ENCODE results near the gene LRPAP1.

DNA sequence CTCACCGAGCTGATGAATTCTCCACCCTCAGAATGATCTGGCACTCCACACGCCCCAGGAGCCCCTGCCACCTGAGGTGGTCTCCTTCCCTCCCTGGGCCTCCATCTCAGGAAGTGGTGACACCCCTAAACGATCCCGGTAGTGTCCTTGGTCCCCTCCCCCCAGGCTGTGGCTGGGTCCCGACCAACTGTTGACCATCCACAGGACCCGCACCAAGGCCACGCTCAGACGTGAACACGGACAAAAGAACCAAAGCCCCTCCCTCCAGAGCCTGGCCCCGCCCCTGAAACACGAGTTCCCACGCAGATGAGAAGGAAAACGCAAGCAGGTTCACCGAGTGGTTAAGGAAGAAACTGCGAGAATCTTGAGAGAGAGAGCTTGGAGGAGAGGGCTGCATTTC lies 16.6 kb downstream of the LRPAP1 start:
- TF ChIP-seq, protein P1, sequence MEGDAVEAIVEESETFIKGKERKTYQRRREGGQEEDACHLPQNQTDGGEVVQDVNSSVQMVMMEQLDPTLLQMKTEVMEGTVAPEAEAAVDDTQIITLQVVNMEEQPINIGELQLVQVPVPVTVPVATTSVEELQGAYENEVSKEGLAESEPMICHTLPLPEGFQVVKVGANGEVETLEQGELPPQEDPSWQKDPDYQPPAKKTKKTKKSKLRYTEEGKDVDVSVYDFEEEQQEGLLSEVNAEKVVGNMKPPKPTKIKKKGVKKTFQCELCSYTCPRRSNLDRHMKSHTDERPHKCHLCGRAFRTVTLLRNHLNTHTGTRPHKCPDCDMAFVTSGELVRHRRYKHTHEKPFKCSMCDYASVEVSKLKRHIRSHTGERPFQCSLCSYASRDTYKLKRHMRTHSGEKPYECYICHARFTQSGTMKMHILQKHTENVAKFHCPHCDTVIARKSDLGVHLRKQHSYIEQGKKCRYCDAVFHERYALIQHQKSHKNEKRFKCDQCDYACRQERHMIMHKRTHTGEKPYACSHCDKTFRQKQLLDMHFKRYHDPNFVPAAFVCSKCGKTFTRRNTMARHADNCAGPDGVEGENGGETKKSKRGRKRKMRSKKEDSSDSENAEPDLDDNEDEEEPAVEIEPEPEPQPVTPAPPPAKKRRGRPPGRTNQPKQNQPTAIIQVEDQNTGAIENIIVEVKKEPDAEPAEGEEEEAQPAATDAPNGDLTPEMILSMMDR (conservative IDR thresholded peaks at IDR 0.05; ENCODE audit: low read depth in 2 of 2) = no peak
- TF ChIP-seq POLR2AphosphoS5 (IDR thresholded peaks at IDR 0.05; ENCODE audit: low read depth) (no peak), EZH2 (IDR thresholded peaks at IDR 0.05; ENCODE audit: low read depth, unreplicated experiment) (no peak), JUNB (IDR thresholded peaks at IDR 0.05; ENCODE audit: unreplicated experiment) (no peak), EZH2phosphoT487 (IDR thresholded peaks at IDR 0.05; ENCODE audit: unreplicated experiment) (no peak), CREB1 (CRISPR knock-in tag; IDR thresholded peaks at IDR 0.05; ENCODE audit: low read depth) (no peak), NANOG (IDR thresholded peaks at IDR 0.05; ENCODE audit: borderline replicate concordance) (no peak)
